HG03175 (cell line): ENCODE data around the gene VKORC1L1.
"Not testable (repeated sequence)": the region's sequence is repeated elsewhere in the genome, so short reads cannot be mapped to it uniquely, and the experiment has no call there.

Source experiments
- ATAC-seq: cut with Tn5 transposase; IDR thresholded peaks from one replicate; pipeline ENCODE4 v1.9.1; 2021; ENCODE audit warnings: mild to moderate bottlenecking, moderate library complexity; ENCODE audit not compliant: unreplicated experiment

Gene VKORC1L1

DNA sequence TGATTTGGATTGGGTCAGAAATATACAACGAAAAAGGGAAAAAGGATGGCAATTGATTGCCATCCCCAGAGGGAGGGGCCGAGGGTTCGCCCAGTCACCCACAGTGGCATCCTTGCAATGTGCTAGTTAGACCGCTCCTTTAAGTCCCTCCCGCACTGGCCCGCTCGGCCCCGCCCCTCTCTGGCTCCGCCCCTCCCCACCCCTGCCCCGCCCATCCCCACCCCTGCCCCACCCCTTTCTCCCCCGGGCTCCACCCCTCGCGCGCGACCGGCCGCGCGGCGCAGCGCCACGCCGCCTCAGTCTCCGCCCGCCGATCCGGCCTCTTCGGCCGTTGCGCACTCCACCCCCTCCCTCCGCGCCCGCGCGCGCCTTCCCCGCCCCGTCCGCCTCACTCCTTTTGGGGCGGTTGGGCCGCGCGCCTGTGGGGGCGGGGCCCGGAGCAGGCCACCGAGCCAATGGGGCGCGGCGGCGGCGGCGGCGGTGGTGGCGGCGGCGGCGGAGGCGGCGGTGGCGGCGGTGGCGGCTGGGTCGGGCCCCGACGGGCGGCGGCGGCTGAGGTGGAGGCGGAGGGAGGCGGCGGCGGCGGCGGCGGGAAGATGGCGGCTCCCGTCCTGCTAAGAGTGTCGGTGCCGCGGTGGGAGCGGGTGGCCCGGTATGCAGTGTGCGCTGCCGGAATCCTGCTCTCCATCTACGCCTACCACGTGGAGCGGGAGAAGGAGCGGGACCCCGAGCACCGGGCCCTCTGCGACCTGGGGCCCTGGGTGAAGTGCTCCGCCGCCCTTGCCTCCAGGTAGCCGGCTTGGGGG, at the start of gene VKORC1L1:
TSS of gene VKORC1L1 (plus strand) at position 299 of the 806 bp plus-strand sequence. CDS start at position 597, 298 bp downstream.
- ATAC-seq, result peak; percentile 88

DNA sequence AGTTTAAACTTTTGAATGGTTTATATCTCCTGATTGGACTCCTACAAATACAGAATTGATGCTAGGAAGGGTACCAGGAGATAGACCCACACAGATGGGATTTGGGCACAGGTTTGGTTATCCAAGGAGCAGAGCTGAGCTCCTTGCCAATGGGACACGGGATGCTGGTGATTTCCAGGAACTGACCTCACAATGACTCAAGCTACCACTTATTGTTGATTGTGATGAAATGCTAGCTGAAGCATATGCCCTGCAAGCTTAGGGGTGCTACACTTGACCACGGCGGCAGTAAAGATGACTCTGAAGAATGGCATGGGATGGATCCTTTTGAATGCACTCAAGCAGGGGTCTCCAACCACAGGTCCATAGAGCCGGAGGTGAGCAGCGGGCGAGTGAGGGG, 45.5 kb upstream of the VKORC1L1 start:
- no peak for ATAC-seq

DNA sequence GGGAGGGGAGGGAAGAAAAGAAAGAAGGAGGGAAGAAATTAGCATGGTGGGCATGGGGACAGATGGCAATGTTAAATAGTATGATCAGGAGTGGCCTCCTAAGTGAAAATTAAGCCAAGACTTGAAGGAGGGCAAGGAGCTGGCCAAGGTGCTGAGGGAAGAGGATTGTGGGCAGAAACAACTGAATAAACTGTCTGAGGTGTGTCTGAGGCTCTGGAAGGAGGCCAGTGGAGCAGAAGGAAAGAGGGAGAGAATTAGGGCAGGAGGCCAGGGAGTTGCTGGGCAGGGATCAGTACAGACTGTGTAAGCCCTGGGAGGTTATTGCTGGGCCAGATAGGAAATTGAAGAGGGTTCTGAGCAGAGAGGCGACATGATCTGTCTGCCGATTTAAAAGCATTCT, 40.6 kb upstream of the VKORC1L1 start:
- no peak for ATAC-seq

DNA sequence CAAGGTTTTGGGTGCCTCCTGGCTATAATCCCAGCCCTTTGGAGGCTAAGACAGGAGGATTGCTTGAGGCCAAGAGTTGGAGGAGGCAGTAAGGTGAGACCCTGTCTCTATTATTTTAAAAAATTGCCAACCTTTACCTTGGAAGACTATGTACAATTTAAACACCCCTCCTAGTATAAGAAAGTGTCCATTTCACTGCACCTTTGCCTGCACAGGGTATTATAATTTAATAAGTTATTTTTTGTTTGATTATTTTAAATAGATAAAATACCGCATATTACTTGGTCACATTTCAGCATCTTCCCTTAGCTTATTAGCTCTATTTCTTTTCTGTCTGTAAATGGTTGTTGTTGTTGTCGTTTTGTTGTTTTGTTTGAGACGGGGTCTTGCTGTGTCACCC, 36.2 kb upstream of the VKORC1L1 start:
- not testable (repeated sequence) for ATAC-seq

DNA sequence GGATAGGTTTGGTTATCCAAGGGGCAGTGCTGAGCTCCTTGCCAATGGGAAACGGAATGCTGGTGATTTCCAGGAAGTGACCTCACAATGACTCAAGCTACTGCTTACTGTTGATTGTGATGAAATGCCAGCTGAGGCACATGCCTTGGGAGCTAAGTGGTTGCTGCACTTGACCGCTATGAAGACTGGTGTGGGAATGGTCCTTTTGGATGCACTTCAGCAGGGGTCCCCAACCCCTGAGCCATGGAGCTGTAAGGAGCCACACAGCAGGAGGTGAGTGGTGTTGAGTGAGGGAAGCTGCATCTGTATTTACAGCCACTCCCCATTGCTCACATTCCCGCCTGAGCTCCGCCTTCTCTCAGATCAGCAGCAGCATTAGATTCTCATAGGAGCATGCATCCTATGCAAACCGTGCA, 35.3 kb upstream of the VKORC1L1 start:
- ATAC-seq, result not testable (repeated sequence)

DNA sequence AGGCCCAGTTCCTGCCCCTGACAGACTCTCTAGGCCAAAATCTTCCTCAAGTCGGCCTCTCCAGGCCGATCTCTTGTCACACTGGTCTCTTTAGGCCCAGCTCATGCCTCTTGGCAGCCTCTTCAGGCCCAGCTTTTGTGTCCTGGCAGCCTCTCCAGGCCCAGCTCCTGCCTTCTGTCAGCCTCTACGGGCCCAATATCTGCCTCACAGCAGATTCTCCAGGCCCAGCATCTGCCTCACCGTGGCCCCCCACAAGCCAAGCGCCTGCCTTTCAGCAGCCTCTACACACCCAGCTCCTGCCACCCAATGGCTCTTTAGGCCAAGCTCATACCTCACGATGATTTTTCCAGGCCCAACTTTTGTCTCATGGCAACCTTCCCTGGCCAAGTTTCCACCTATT, 33.0 kb upstream of the VKORC1L1 start:
- no peak for ATAC-seq

DNA sequence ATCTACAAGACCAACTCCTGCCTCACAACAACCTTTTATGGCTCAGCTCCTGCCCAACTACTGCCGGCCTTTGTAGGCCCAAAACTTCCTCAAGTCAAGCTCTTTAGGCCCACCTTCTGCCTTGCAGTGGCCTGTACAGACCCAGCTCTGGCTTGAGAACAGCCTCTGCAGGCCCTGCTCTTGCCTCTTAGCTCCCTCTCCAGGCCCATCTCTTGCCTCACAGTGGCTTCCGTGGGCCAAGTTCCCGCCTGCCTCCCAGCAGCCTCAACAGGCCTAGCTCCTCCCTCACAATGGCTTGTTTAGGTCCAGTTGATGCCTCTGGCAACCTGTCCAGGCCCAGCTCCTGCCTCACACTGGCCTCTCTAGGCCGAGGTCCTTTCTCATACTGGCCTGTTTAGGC, 32.4 kb upstream of the VKORC1L1 start:
- ATAC-seq, result no peak

DNA sequence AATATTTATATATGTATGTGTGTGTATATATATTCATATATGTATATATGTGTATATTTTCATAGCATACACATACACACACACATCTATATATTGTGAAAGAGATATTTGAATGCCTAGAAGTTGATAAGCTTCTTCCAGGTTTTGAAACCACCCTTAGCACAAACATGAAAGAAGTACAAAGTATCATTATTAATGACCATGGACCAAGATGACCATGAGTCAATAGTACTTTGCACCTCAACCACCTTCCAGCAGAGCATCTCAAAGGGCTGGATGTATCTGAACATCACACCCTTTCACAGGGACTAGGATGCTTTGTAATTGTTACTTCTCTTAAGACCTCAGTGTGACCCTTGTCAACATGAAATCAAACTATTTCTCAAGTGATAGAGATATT, 29.3 kb upstream of the VKORC1L1 start:
- ATAC-seq, result not testable (repeated sequence)

DNA sequence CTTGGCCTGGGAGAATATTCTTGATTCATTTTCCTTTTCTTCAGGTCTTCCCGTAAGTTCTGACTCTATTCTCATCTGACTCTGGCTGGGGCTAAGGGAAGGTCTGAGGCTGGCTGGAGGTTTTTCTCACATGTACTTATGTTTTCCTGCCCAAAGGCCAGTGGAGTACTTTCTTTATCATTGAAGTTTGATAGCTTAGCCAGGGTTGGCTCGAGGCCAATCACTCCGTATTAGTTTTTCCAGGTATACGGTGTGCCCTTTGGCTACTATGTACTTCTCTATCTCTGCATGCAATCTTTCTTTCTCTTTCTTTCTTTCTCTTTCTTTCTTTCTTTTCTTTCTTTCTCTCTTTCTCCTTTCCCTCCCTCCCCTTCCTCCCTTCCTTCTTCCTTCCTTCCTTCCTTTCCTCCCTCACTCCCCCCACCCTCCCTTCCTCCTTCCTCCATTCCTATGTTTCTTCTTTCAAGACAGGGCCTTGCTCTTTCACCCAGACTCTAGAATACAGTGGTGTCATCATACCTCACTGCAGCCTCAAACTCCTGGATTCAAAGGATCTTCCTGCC, 26.8 kb upstream of the VKORC1L1 start:
- no peak for ATAC-seq

DNA sequence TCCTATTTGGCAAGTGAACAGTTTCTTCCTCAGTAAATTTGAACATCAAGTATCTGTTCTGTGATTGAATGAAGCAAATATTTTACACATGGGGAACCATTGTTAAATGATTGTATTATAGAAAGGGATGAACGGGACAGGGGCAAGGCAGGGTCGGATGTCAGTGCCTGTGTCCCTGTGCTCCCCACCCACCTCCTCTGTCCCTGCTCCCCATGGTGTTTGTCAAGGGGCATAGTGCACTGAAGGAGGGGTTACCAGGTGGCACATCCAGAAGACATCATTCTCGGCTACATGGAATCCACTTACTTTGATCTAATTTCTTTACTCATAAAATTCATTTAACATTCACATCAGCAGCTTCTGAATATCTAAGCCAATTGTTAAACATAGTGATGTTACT, 19.4 kb upstream of the VKORC1L1 start:
- ATAC-seq, result not testable (repeated sequence)

DNA sequence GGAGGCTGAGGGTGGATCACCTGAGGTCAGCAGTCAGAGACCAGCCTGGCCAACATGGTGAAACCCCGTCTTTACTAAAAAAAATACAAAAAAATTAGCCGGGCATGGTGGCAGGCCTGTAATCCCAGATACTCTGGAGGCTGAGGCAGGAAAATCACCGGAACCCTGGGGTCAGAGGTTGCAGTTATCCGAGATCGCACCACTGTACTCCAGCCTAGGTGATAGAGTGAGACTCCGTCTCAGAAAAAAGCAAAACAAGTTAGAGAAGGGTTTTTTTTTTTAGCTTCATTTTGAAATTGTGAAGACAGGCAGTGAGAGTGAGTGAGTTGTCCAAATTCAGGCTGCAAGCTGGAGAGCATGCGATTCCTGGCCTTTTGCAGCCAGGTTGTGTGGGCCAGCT, 19.0 kb upstream of the VKORC1L1 start:
- ATAC-seq, result not testable (repeated sequence)

DNA sequence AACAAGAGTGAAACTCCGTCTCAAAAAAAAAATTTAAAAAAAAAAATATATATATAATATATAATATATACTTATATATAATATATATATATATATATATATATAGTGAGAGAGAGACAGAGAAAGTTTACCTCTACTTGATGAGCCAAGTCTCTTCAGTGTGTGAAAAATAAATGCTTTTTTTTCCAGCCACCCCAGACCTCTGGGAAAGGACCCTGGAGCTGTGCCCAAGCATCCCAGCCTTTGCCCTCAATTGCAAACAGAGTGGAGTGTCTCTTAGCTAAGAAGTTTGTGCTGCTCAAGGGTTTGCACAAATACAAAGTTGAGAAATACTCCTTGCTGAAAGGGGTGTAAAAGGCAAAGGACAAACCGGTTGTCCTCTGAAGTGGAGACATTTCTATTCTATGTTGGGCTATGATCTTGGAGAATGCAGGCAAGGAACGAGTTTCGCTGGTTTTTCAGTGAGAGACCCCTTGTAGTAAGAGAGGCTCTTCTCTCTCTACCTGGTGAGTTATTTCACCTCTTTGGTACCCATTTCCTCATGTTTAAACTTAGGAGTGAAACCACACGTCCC, 15.5 kb upstream of the VKORC1L1 start:
- ATAC-seq, result not testable (repeated sequence)

DNA sequence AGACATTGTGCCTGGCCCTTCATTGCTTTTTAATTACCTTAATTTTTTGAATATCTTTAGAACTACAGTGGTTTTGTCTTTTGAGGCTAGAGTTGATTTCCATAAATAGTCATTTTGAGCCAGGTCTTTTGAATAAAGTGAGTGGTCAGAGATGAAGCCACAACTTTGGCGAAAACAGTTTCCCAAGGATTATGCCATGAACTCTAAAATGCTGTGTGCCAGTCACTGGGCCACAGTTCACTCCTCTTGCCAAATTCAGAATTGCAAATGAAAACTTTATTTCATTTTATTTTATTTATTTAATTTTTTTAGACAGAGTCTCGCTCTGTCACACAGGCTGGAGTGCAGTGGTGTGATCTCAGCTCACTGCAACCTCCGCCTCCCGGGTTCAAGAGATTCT, 14.2 kb upstream of the VKORC1L1 start:
- ATAC-seq, result not testable (repeated sequence)

DNA sequence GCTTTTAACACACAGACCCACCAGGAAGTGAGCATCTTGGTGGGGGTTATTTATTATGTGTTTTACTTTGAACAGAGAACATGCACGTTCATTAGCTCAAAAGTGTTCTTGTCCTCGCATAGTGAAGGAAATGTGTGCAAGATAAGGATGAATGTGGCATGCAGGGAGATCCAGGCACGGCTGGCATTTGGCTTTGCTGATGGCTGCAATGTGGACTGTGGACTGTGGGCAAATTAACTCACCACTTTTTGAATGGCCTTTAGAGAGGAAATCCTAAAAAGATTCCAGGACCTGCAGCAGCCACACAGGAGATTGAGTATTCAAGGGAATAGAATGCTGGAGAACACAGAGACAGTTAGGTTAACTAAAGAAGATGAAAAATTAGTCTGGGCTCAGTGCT, 6.6 kb upstream of the VKORC1L1 start:
- not testable (repeated sequence) for ATAC-seq

DNA sequence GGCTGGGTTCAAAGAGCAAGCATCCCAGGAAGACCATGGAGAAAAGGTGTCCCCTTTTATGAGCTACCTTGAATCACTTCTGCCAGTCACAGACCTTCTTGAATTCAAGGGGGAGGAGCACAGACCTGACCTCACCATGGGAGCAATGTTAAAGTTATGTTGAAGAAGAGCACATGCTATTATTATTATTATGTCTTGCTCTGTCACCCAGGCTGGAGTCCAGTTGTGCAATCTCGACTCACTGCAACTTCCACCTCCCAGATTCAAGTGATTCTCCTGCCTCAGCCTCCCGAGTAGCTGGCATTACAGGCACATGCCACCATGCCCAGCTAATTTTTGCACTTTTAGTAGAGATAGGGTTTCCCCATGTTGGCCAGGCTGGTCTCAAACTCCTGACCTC, 5.2 kb upstream of the VKORC1L1 start:
- ATAC-seq, result not testable (repeated sequence)

DNA sequence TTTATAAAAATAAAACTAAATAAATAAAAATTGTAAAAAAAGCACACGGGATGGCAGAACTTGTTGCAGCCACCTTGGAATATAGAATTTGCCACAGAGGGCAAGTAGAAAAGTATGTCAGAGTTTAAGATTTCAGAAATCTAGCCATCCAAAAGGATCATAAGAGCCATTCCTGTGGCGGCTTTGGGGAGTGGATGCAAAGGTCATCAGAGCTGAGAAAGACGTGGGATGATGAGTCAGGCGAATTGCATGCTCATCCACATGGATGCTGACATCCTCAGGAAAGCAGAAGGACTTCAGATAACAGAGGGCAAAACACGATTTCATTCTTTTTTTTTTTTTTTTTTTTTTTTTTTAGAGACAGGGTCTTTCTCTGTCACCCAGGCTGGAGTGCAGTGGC, 3.6 kb upstream of the VKORC1L1 start:
- not testable (repeated sequence) for ATAC-seq

DNA sequence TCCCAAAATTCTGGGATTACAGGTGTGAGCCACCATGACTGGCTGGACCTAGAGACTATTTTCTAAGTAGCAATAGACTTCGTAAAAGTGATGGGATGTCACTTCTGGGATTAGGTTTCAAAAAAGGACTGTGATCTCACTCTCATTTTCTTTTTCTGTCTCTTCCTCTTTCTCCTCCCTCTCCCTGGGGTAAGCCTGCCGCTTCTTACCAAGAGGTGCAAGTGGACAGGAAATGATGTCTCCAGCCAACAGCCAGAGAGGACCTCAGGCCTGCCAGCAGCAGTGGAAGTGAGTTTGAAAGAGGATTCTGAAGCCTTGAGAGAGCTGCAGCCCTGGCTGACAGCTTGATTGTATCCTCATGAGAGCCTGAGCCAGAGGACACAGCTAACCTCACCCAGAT, 1.4 kb upstream of the VKORC1L1 start:
- not testable (repeated sequence) for ATAC-seq

DNA sequence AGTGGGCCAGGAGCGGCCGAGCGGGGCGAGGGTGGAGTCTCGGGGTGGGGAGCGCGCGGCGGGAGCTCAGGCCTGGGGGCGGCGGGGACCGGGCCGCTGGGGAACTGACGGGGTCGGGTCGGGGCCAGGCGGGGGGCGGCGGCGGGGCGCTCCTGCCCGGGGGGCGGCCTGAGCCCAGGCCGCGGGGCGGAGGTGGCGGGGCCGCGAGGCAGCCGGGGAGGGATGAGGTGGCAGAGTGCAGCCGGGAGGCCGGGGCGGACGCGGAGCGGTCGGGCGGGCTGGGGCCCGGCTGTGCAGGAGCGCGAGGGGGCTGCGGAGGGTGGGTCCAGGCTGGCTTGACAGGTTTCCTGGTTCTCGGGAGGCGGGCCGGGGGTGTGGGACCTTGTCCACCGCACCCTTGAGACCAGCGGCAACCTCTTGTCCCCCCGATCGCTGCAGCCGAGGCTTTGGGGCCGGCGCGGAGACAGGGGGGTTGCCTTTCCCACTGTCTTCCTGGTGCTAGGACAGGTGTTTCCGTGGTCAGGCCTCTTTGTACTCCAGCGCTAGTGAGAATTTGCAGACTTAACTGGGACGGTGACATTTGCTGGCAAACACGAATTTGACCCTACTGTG, 814 bp downstream of the VKORC1L1 start:
- peak; percentile 38 for ATAC-seq

DNA sequence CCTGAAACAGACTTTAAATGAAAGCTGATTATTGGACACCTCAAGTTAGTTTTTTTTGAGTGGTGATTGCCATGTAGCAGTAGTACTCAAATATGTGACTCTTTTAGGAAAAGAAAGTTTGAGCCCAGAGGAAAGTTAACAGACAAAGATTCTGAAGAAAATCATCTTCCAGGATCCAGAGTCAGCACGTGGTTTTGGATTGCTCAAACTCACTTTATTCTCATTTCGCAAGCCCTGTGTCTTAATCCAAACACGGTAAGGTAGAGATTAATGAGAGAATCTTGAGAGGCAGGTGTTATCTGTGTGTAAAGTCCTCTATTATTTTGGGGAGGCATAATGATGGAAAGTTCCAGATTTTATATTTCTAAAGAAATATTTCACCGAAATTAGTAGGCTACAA, 2.8 kb downstream of the VKORC1L1 start:
- ATAC-seq, result not testable (repeated sequence)

DNA sequence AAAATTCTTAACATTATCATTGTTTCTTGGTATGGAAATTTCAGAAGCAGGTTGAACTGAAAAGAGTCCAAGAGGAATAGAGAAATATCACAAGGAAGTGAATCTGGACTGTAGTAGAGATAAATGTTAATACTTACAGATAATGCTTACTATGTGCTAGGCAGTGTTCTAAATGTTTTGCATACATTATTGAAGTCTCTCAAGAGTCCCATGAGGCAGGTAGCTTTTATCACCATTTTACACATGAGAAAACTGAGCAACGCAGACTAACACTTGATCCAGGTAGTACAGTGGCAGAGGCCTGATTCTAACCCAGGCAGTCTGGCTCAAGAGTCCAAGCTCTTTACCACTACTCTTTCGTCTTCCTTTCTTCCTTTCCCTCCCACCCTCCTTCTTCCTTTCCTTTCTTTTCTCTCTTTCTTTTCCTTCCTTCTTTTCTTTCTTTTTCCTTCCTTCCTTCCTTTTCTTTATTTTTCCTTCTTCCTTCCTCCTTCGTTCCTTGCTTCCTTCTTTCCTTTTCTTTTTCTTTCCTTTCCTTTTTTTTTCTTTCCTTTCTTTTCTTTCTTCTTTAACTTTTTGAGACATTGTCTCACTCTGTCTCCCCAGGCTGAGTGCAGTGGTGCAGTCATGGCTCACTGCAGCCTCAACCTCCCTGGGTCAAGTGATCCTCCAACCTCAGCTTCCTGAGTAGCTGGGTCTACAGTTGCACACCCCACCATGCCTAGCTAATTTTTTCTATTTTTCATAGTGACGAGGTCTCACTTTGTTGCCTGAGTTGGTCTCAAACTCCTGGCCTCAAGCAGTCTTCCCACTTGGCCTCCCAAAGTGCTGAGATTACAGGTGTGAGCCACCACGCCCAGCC, 6.6 kb downstream of the VKORC1L1 start:
- not testable (repeated sequence) for ATAC-seq

DNA sequence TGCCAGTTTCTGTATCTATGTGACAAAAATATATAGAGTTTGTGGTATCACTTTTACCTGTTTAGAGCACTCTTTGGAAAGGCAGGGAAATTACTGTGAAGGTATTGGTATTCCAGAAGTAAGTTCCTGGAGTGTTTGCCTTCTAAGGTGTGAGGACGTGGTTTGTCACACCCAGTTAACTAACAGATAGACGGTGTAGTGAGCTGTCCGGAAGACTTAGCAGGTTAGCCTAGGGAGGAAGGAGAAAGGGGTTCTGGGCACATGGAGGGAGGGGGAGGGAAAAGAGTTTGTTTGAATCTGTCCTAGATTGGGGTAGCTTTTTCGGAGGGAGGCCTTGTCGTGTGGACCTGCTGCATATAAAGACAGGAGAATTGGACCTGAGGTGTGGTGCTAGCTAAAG, 7.4 kb downstream of the VKORC1L1 start:
- not testable (repeated sequence) for ATAC-seq
